Measurements from ENCODE around the gene CCDC6. TPM values are rescaled to one million over a fixed set of nuclear protein-coding genes. Genes with fewer than 3 reads are reported as not detected.

The CCDC6 gene
- total and polyA plus RNA-seq, 9 of the 15 experiments (the other 6 are each of a cell fraction or from before 2014, with no cell fraction given) = 10.4 to 41.0 (median 20.9) TPM

GRCh38 chr10:59907918-59908807 is 1.8 kb upstream of the CCDC6 start (continued):
- TF ChIP-seq, protein P1, sequence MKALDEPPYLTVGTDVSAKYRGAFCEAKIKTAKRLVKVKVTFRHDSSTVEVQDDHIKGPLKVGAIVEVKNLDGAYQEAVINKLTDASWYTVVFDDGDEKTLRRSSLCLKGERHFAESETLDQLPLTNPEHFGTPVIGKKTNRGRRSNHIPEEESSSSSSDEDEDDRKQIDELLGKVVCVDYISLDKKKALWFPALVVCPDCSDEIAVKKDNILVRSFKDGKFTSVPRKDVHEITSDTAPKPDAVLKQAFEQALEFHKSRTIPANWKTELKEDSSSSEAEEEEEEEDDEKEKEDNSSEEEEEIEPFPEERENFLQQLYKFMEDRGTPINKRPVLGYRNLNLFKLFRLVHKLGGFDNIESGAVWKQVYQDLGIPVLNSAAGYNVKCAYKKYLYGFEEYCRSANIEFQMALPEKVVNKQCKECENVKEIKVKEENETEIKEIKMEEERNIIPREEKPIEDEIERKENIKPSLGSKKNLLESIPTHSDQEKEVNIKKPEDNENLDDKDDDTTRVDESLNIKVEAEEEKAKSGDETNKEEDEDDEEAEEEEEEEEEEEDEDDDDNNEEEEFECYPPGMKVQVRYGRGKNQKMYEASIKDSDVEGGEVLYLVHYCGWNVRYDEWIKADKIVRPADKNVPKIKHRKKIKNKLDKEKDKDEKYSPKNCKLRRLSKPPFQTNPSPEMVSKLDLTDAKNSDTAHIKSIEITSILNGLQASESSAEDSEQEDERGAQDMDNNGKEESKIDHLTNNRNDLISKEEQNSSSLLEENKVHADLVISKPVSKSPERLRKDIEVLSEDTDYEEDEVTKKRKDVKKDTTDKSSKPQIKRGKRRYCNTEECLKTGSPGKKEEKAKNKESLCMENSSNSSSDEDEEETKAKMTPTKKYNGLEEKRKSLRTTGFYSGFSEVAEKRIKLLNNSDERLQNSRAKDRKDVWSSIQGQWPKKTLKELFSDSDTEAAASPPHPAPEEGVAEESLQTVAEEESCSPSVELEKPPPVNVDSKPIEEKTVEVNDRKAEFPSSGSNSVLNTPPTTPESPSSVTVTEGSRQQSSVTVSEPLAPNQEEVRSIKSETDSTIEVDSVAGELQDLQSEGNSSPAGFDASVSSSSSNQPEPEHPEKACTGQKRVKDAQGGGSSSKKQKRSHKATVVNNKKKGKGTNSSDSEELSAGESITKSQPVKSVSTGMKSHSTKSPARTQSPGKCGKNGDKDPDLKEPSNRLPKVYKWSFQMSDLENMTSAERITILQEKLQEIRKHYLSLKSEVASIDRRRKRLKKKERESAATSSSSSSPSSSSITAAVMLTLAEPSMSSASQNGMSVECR (CRISPR knock-in tag; IDR thresholded peaks at IDR 0.05) = no peak
- TF ChIP-seq ZNF639 (CRISPR knock-in tag; conservative IDR thresholded peaks at IDR 0.05 in 1 of 2, IDR thresholded peaks at IDR 0.05 in 1 of 2) (peak in 1 of 2 experiments; percentile 58; a peak in 2 of 4 replicates), CHD1 (IDR thresholded peaks at IDR 0.05; ENCODE audit: low read length) (no peak), TARDBP (IDR thresholded peaks at IDR 0.05) (no peak), TOE1 (IDR thresholded peaks at IDR 0.05; ENCODE audit: borderline replicate concordance) (peak; percentile 60; the same call in 1 of the 2 replicates), TOE1 (CRISPR knock-in tag; IDR thresholded peaks at IDR 0.05; ENCODE audit: borderline replicate concordance, low read depth) (no peak), PHB2 (IDR thresholded peaks at IDR 0.05; ENCODE audit: low read depth) (no peak), ZBED1 (IDR thresholded peaks at IDR 0.05) (no peak), NEUROD1 (IDR thresholded peaks at IDR 0.05; ENCODE audit: borderline replicate concordance, low read depth, low read length, partially characterized antibody) (no peak), HMBOX1 (IDR thresholded peaks at IDR 0.05) (peak; percentile 65), ZNF274 (IDR thresholded peaks at IDR 0.05; ENCODE audit: borderline replicate concordance, low read depth, low read length) (no peak), HDAC1 (IDR thresholded peaks at IDR 0.05) (peak in 1 of 2 experiments; percentile 44; a peak in 1 of 4 replicates), TRIM28 (IDR thresholded peaks at IDR 0.05) (no peak), CBFA2T3 (IDR thresholded peaks at IDR 0.05) (no peak), SREBF2 (CRISPR knock-in tag; IDR thresholded peaks at IDR 0.05) (no peak), U2AF1 (optimal IDR thresholded peaks at IDR 0.05; ENCODE audit: low read depth, low read length) (no peak), SIRT6 (IDR thresholded peaks at IDR 0.05; ENCODE audit: low read depth, low read length) (no peak), TGIF2 (CRISPR knock-in tag; IDR thresholded peaks at IDR 0.05) (no peak), MEIS2 (IDR thresholded peaks at IDR 0.05; ENCODE audit: partially characterized antibody) (no peak)
- TF ChIP-seq, protein P2, sequence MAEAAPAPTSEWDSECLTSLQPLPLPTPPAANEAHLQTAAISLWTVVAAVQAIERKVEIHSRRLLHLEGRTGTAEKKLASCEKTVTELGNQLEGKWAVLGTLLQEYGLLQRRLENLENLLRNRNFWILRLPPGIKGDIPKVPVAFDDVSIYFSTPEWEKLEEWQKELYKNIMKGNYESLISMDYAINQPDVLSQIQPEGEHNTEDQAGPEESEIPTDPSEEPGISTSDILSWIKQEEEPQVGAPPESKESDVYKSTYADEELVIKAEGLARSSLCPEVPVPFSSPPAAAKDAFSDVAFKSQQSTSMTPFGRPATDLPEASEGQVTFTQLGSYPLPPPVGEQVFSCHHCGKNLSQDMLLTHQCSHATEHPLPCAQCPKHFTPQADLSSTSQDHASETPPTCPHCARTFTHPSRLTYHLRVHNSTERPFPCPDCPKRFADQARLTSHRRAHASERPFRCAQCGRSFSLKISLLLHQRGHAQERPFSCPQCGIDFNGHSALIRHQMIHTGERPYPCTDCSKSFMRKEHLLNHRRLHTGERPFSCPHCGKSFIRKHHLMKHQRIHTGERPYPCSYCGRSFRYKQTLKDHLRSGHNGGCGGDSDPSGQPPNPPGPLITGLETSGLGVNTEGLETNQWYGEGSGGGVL (CRISPR knock-in tag; IDR thresholded peaks at IDR 0.05) = no peak
